Left lung (tissue), 10 donors: ENCODE results near the gene PLIN5. TPM values are rescaled to one million over a fixed set of nuclear protein-coding genes. Genes with fewer than 3 reads are reported as not detected.

Experiments used
- ATAC-seq: fragments of 200-7000 bp; cut with Tn5 transposase; one replicate; pipeline ENCODE4 v1.9.1; 2020; ENCODE audit warnings: moderate library complexity
- DNase-seq, 4 donors: peaks; one replicate each; pipeline ENCODE4 v3.0.0-alpha.2; 2013 to 2020
- H3K27ac ChIP-seq, 2 donors: fragments of 200-600 bp; sonication (generic) in 1 of 2; one replicate each; pipeline versions ENCODE4 v1.5.0 to v1.8.0; 2020 to 2021
- H3K27me3 ChIP-seq, 2 donors: fragments of 200-600 bp; sonication (generic) in 1 of 2; one replicate each; pipeline versions ENCODE4 v1.5.0 to v1.8.0; 2020 to 2021
- H3K36me3 ChIP-seq, 2 donors: fragments of 200-600 bp; sonication (generic) in 1 of 2; one replicate each; pipeline versions ENCODE4 v1.5.0 to v1.8.0; 2020 to 2021
- H3K4me1 ChIP-seq, 2 donors: fragments of 200-600 bp; one replicate each; pipeline ENCODE4 v1.8.0; 2021
- H3K4me3 ChIP-seq, 2 donors: fragments of 200-600 bp; sonication (generic) in 1 of 2; one replicate each; pipeline versions ENCODE4 v1.5.0 to v1.8.0; 2020 to 2021; ENCODE audit warnings: mild to moderate bottlenecking in 1 of 2
- H3K9me3 ChIP-seq, 2 donors: fragments of 200-600 bp; sonication (generic) in 1 of 2; one replicate each; pipeline versions ENCODE4 v1.5.0 to v1.8.0; 2020 to 2021
- CTCF ChIP-seq, 2 donors: fragments of 200-600 bp; sonication (generic) in 1 of 2; IDR thresholded peaks; one replicate each; pipeline versions ENCODE4 v1.5.0 to v1.8.0; 2021; ENCODE audit warnings: antibody characterized with exemption in 2 of 2
- intact Hi-C, 2 donors: fragments of 100-400 bp; cut with DNase I; formaldehyde crosslinking; loops; one replicate each; pipeline versions ENCODE4 v1.11.2 to v1.14.2; 2022
- polyA plus RNA-seq, 6 donors: library from polyadenylated mRNA; unstranded; fragments of 120-200 nt; gene quantifications; one replicate each; pipeline ENCODE4 v1.2.1, GENCODE V29; 2013; ENCODE audit not compliant: insufficient read length in 6 of 6
- total RNA-seq, 2 donors: library from RNA; stranded (reverse); fragmentation: NEBNext Ultra II Directional; extraction: Animal tissue kit (Norgen Biotek cat#: 25700); gene quantifications; one replicate each; pipeline ENCODE4 v1.2.1, GENCODE V29; 2021
- donor health status: DM: no; HTN: yes; CAD: no.
- donor health status: DM: no; HTN: no; CAD: no.

Gene PLIN5
- total and polyA plus RNA-seq, 8 donors = 1.8 to 15.9 (median 2.4) TPM

- no peak overlapping the region for H3K27ac ChIP-seq
- H3K4me3 ChIP-seq = no peak overlapping the region
- peaks cover 0 to 76% of the 10 kb centered on the region in 2 donors for H3K36me3 ChIP-seq
- no peaks in the 10 kb centered on the region for H3K9me3 ChIP-seq
- DNase-seq (no peak), ATAC-seq (no peak)
- intact Hi-C loops = no loop called here
- H3K4me1 ChIP-seq = peaks cover 0 to 19% of the 10 kb centered on the region in 2 donors
- H3K27me3 ChIP-seq = no peaks in the 10 kb centered on the region
- TF ChIP-seq CTCF (IDR thresholded peaks at IDR 0.05) = no peak
Measured at GRCh38 chr19:4553775-4554174, 18.8 kb upstream of the PLIN5 start.

- H3K4me1 ChIP-seq = peaks cover 0 to 19% of the 10 kb centered on the region in 2 donors
- no peak overlapping the region for H3K4me3 ChIP-seq
- no peak for TF ChIP-seq CTCF (IDR thresholded peaks at IDR 0.05)
- intact Hi-C loops = no loop called here
- H3K27me3 ChIP-seq = no peaks in the 10 kb centered on the region
- H3K27ac ChIP-seq = no peak overlapping the region
- DNase-seq (no peak), ATAC-seq (no peak)
- H3K9me3 ChIP-seq = no peaks in the 10 kb centered on the region
- H3K36me3 ChIP-seq = peaks cover 0 to 81% of the 10 kb centered on the region in 2 donors
Measured at GRCh38 chr19:4553092-4553695, 18.2 kb upstream of the PLIN5 start.

GRCh38 chr19:4552525-4552819 is 17.4 kb upstream of the PLIN5 start:
- Histone ChIP-seq H3K27me3 (no peaks in the 10 kb centered on the region), H3K4me1 (peaks cover 0 to 19% of the 10 kb centered on the region in 2 donors), H3K36me3 (peaks cover 0 to 89% of the 10 kb centered on the region in 2 donors), H3K9me3 (no peaks in the 10 kb centered on the region), H3K27ac (no peak overlapping the region), H3K4me3 (no peak overlapping the region)
- no peak for TF ChIP-seq CTCF (IDR thresholded peaks at IDR 0.05)
- intact Hi-C loops = no loop called here
- no peak for ATAC-seq
- no peak for DNase-seq

- H3K4me3 ChIP-seq = no peak overlapping the region
- H3K36me3 ChIP-seq = peaks cover 0 to 91% of the 10 kb centered on the region in 2 donors
- peaks cover 0 to 21% of the 10 kb centered on the region in 2 donors for H3K4me1 ChIP-seq
- TF ChIP-seq CTCF (IDR thresholded peaks at IDR 0.05) = no peak
- H3K9me3 ChIP-seq = no peaks in the 10 kb centered on the region
- DNase-seq (no peak), ATAC-seq (no peak)
- H3K27me3 ChIP-seq = no peaks in the 10 kb centered on the region
- no peak overlapping the region for H3K27ac ChIP-seq
- intact Hi-C loops = no loop called here
Measured at GRCh38 chr19:4550479-4551050, 15.5 kb upstream of the PLIN5 start.

DNA sequence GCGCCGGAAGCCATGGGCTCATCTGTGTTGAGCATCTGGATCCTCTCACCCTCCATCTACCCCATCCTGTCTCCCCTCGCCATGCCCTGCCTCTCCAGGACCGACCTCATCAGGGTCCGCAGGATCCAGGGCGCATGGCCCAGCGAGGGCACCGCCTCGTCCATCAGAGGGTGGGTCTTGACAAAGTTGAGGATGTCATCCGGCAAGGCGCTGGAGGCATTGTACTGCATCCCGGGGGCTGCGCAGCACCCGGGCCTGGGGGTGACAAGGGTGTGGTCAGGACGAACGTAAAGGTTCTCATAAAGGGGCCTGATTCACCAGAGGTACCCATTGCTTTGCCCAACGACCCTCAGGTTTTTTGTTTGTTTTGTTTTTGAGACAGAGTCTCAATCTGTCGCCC is 15.0 kb upstream of the PLIN5 start:
- no peak for TF ChIP-seq CTCF (IDR thresholded peaks at IDR 0.05)
- Histone ChIP-seq H3K36me3 (peaks cover 0 to 91% of the 10 kb centered on the region in 2 donors), H3K27ac (no peak overlapping the region), H3K9me3 (no peaks in the 10 kb centered on the region), H3K4me3 (no peak overlapping the region), H3K27me3 (no peaks in the 10 kb centered on the region), H3K4me1 (peaks cover 0 to 21% of the 10 kb centered on the region in 2 donors)
- no peak for DNase-seq
- ATAC-seq = no peak
- intact Hi-C loops = no loop called here
